Measurements from ENCODE around the gene CCHCR1. TPM values are rescaled to one million over a fixed set of nuclear protein-coding genes. Genes with fewer than 3 reads are reported as not detected.
A peak's percentile ranks its signal among the peaks of the same experiment; 100 is the strongest.
"Not testable (repeated sequence)": the region's sequence is repeated elsewhere in the genome, so short reads cannot be mapped to it uniquely, and the experiment has no call there.

The CCHCR1 gene
- total RNA-seq, 2 donors from 2014 or later, result 47.5 to 64.2 TPM

DNA sequence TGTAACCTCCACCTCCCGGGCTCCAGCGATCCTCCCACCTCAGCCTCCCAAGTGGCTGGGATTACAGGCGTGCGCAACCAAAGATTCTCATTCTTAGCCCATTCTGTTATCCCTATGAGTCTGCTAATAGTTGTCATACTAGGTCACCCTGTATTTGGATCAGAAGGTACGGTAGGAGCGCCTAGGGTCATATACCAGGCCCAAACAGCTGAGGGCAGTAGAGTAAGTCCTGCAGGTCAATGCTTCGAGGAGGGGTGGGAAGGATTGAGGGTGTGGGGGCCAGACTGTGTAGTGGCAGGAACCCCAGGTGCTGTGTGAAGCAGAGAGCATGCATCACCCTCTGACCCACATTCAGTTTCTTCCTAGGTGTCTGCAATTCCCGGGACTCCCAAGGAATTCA is 35.6 kb upstream of the CCHCR1 start:
- no peaks in the 10 kb centered on the region for H3K27me3 Mint-ChIP-seq (ENCODE audit: low read depth)
- no peaks in the 10 kb centered on the region for H3K9me3 Mint-ChIP-seq
- H3K36me3 Mint-ChIP-seq (ENCODE audit: insufficient read depth in 2 of 2), result peaks cover 1 to 5% of the 10 kb centered on the region in 2 donors
- H3K4me3 Mint-ChIP-seq, result no peak overlapping the region
- DNase-seq (no peak), ATAC-seq (replicated peaks in 1 of 2) (no peak)
- no peak overlapping the region for H3K27ac Mint-ChIP-seq
- H3K4me1 Mint-ChIP-seq (ENCODE audit: low read depth), result peaks cover 18% of the 10 kb centered on the region

DNA sequence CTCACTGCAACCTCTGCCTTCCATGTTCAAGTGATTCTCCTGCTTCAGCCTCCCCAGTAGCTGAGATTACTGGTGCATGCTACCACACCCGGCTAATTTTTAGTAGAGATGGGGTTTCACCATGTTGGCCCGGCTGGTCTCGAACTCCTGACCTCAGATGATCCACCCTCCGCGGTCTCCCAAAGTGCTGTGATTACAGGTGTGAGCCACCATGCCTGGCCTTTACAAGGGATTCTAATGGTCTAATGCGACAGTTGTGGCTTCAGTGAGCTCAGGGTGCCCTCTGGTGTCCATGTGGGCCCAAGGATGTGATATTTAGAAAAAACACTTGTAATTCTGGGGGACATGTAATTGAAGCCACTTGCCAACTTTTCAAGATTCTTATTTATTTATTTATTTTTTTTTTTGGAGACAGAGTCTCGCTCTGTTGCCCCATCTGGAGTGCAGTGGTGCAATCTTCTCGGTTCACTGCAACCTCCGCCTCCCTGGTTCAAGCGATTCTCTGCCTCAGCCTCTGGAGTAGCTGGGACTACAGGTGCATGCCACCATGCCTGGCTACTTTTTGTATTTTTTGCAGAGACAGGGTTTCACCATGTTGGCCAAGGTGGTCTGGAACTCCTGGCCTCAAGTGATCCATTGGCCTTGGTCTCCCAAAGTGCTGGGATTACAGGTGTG is 35.0 kb upstream of the CCHCR1 start:
- ATAC-seq (replicated peaks in 1 of 2); H3K36me3 Mint-ChIP-seq (ENCODE audit: insufficient read depth in 2 of 2): not testable (repeated sequence)
- peaks cover 18% of the 10 kb centered on the region for H3K4me1 Mint-ChIP-seq (ENCODE audit: low read depth)

DNA sequence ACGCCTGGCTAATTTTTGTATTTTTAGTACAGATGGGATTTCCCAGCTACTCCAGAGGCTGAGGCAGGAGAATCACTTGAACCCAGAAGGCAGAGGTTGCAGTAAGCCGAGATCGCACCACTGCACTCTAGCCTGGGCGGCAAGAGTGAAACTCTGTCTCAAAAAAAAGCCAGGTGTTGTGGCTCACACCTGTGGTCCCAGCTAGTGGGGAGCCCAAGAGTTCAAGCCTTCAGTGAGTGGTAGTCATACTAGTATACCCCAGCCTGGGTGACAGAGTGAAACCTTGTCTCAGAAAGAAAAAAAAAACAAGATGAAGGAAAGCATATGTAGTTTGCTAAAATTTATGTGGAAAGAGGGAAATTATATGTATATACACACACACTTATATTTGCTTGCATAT is 32.9 kb upstream of the CCHCR1 start:
- Mint-ChIP-seq H3K27me3 (ENCODE audit: low read depth) (no peaks in the 10 kb centered on the region), H3K9me3 (no peaks in the 10 kb centered on the region), H3K4me1 (ENCODE audit: low read depth) (peaks cover 16% of the 10 kb centered on the region), H3K27ac (no peak overlapping the region), H3K4me3 (no peak overlapping the region), H3K36me3 (ENCODE audit: insufficient read depth in 2 of 2) (no peaks in the 10 kb centered on the region)
- ATAC-seq (replicated peaks in 1 of 2), result no peak
- DNase-seq, result no peak

More for the DNA sequence above, 35.0 kb upstream of the CCHCR1 start:
- not testable (repeated sequence) for H3K9me3 Mint-ChIP-seq; H3K4me3 Mint-ChIP-seq; H3K27ac Mint-ChIP-seq; H3K27me3 Mint-ChIP-seq (ENCODE audit: low read depth)
- DNase-seq, result peak; percentile 66 to 67

DNA sequence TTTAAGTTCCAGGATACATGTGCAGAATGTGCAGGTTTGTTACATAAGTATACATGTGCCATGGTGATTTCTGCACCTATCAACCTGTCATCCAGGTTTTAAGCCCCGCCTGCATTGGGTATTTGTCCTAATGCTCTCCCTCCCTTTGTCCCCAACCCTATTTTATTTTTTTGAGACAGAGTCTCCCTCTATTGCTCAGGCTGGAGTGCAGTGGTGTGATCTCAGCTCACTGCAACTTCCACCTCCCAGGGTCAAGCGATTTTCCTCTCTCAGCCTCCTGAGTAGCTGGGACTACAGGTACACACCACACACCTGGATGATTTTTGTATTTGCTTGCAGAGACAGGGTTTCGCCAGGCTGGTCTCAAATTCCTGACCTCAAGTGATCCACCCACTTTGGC is 31.6 kb upstream of the CCHCR1 start:
- not testable (repeated sequence) for H3K36me3 Mint-ChIP-seq (ENCODE audit: insufficient read depth in 2 of 2); H3K4me3 Mint-ChIP-seq; H3K27me3 Mint-ChIP-seq (ENCODE audit: low read depth); H3K27ac Mint-ChIP-seq; ATAC-seq (replicated peaks in 1 of 2); H3K9me3 Mint-ChIP-seq; DNase-seq
- H3K4me1 Mint-ChIP-seq (ENCODE audit: low read depth), result peaks cover 13% of the 10 kb centered on the region

DNA sequence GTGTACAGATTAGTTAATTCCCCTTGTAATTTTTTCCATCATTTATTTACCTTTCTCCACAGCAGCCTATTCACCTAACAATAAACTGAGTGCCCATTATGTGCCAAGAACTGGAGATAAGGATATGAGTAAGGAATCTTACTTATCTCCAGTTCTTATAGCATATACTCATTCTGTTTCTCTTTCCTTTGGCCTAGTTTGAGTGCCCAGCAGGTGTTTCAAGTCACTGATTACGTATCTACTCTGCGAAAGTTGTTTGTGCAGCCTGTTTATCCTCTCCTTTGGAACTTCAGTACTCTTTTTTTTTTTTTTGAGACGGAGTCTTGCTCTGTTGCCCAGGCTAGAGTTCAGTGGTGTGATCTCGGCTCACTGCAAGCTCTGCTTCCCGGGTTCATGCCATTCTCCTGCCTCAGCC is 30.2 kb upstream of the CCHCR1 start:
- Mint-ChIP-seq H3K27me3 (ENCODE audit: low read depth) (no peaks in the 10 kb centered on the region), H3K4me3 (no peak overlapping the region), H3K4me1 (ENCODE audit: low read depth) (peaks cover 12% of the 10 kb centered on the region), H3K27ac (no peak overlapping the region), H3K9me3 (no peaks in the 10 kb centered on the region), H3K36me3 (ENCODE audit: insufficient read depth in 2 of 2) (no peaks in the 10 kb centered on the region)
- DNase-seq (no peak), ATAC-seq (replicated peaks in 1 of 2) (no peak)

DNA sequence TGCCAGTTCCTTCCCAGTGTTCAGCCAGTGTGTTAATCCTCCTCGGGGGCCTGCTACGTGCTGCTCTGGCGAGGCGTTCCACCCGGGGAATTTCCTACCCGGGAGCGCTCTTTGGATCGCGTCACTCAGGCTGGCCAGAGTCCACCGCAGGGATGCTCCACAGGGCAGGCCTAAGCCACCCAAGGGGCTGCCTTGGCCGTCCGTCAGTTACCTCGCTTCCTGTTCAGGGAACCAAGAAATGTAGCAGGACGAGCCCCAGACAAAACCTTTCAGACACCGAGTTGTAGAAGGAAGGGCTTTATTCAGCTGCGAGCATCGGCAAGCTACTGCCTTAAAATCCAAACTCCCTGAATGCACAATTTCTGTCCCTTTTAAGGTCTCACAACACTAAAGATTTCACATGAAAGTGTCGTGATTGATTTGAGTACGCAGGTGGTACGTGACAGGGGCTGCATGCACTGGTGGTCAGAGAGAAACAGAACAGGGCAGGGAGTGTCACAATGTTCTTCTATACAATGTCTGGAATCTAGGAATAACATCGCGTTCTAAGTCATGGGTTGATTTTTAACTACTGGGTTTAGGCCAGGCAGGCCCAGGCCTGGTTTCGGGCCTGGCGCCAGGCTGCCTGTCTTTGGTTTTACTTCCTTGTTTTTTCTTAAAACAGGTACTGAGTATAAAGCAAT is 28.6 kb upstream of the CCHCR1 start:
- ATAC-seq (replicated peaks in 1 of 2), result no peak
- Mint-ChIP-seq H3K36me3 (ENCODE audit: insufficient read depth in 2 of 2) (no peaks in the 10 kb centered on the region), H3K9me3 (no peaks in the 10 kb centered on the region), H3K27ac (no peak overlapping the region), H3K4me1 (ENCODE audit: low read depth) (peaks cover 12% of the 10 kb centered on the region), H3K4me3 (no peak overlapping the region), H3K27me3 (ENCODE audit: low read depth) (no peaks in the 10 kb centered on the region)
- DNase-seq, result no peak

DNA sequence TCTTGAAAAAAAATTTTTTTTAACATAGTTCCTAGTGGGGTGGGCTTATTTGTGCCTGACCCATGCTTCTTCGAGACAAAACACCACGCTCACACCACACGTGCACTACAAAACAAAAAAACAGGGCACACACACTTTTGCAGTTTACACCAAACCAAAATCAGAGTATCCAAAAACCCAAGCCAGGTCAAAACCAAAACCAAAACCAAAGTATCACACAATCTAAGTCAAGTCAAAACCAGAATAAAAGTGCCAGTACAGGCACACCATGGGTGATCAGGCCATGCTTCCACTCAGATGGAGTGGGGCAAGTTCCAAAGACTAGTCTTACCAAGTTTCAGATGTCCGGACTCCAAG is 28.1 kb upstream of the CCHCR1 start:
- not testable (repeated sequence) for H3K4me3 Mint-ChIP-seq; DNase-seq; H3K27me3 Mint-ChIP-seq (ENCODE audit: low read depth); H3K9me3 Mint-ChIP-seq; H3K27ac Mint-ChIP-seq; H3K36me3 Mint-ChIP-seq (ENCODE audit: insufficient read depth in 2 of 2)
- peaks cover 16% of the 10 kb centered on the region for H3K4me1 Mint-ChIP-seq (ENCODE audit: low read depth)
- peak in 1 of 2 donors; percentile 41 for ATAC-seq (replicated peaks in 1 of 2)

DNA sequence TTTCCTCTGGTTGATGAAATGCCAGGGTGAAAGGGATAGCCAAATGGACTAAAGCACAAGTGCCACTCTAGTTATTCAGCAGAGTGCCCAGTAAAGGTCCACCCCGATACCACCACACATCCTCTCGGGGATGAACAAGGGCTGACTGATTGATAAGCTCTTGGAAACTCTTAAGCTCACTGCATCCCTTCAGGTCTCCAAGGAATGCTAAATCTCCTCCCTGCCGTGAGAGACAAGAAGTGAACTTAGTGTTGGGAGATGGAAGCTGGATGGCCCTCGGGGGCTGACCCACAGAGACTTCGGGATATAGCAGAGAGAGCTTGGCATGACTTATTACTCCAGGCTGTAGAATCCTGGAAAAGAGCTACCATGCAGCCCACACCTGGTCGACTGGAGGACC is 26.3 kb upstream of the CCHCR1 start:
- H3K27me3 Mint-ChIP-seq (ENCODE audit: low read depth); H3K4me3 Mint-ChIP-seq; DNase-seq; H3K36me3 Mint-ChIP-seq (ENCODE audit: insufficient read depth in 2 of 2); H3K27ac Mint-ChIP-seq; ATAC-seq (replicated peaks in 1 of 2); H3K9me3 Mint-ChIP-seq: not testable (repeated sequence)
- peaks cover 24% of the 10 kb centered on the region for H3K4me1 Mint-ChIP-seq (ENCODE audit: low read depth)

DNA sequence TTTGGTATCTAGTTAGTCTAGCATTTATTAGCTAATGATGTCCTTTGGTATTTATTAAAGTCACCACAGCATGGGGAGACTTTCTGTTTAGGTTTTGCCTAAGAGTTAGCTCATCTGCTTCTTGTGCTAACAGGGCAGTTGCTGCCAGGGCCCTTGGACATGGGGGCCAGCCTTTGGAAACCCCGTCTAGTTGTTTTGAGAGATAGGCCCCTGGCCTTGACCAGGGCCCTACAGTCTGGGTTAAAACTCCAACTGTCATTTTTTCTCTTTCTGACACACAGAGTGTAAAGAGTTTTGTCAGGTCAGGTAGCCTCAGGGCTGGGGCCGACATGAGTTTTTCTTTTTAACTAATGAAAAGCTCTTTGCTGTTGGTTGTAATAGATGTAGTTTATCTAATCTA is 25.7 kb upstream of the CCHCR1 start:
- not testable (repeated sequence) for ATAC-seq (replicated peaks in 1 of 2); H3K27ac Mint-ChIP-seq; DNase-seq; H3K27me3 Mint-ChIP-seq (ENCODE audit: low read depth); H3K9me3 Mint-ChIP-seq; H3K36me3 Mint-ChIP-seq (ENCODE audit: insufficient read depth in 2 of 2); H3K4me3 Mint-ChIP-seq
- peaks cover 29% of the 10 kb centered on the region for H3K4me1 Mint-ChIP-seq (ENCODE audit: low read depth)

DNA sequence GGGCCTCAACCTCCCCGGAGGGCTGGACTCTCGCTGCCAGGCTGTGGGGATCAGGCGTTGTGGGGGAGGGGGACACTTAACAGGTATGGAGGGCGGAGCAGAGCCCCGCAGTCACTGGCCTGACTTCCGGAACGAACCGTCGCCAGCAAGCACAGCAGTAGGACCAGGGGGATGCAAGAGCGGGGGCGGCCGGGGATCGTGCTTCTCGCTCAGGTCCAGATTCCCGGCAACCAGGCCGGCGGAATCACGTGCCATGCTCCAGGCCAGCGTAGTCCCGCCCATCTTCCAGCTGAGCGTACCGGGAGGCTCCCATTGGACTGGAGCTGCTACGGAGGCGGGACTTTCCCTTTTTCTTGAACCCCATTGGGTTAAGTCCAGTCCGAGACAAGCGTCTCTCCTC is 22.9 kb upstream of the CCHCR1 start:
- H3K4me1 Mint-ChIP-seq (ENCODE audit: low read depth), result peaks cover 27% of the 10 kb centered on the region
- no peaks in the 10 kb centered on the region for H3K9me3 Mint-ChIP-seq
- H3K27me3 Mint-ChIP-seq (ENCODE audit: low read depth), result no peaks in the 10 kb centered on the region
- no peaks in the 10 kb centered on the region for H3K36me3 Mint-ChIP-seq (ENCODE audit: insufficient read depth in 2 of 2)
- no peak overlapping the region for H3K27ac Mint-ChIP-seq
- ATAC-seq (replicated peaks in 1 of 2) (peak; percentile 85 to 96), DNase-seq (peak; percentile 67 to 81)
- peak overlapping the region; percentile 73 to 85 for H3K4me3 Mint-ChIP-seq

DNA sequence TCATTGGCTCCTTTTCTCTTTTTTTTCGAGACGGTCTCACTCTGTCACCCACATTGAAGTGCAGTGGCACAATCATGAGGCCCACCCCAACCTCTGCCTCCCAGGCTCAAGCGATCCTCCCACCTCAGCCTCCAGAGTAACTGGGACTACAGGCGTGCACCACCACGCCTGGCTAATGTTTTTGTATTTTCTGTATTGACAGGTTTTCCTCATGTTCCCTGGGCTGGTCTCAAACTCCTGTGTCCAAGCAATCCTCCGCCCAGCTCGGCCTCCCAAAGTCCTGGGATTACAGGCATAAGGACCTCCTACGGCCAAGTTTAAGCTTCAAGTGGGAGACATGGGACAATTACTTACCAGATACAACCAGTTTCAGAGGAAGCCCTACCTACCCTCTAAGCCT is 22.3 kb upstream of the CCHCR1 start:
- Mint-ChIP-seq H3K36me3 (ENCODE audit: insufficient read depth in 2 of 2) (no peaks in the 10 kb centered on the region), H3K27me3 (ENCODE audit: low read depth) (no peaks in the 10 kb centered on the region), H3K4me3 (peak overlapping the region; percentile 73 to 85), H3K4me1 (ENCODE audit: low read depth) (peaks cover 25% of the 10 kb centered on the region), H3K9me3 (no peaks in the 10 kb centered on the region), H3K27ac (no peak overlapping the region)
- no peak for ATAC-seq (replicated peaks in 1 of 2)
- no peak for DNase-seq

DNA sequence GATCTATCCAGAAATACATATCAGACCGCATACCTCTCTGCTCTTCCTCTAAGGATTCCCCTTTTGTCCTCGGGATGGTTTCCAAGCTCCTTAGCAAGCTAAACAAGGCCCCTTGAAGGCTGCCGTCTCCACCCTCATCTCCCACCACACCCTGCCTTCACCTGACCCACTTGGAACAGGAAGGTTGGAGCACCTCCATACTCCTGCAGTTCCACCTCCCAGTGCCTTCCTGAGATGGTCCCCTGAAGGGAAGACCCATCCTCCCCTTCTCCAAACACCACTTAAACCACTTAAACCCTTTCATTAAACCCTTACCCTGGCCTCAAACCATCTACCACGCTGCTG is 21.4 kb upstream of the CCHCR1 start:
- Mint-ChIP-seq H3K27ac (peak overlapping the region; percentile 48), H3K36me3 (ENCODE audit: insufficient read depth in 2 of 2) (no peaks in the 10 kb centered on the region), H3K9me3 (no peaks in the 10 kb centered on the region), H3K27me3 (ENCODE audit: low read depth) (no peaks in the 10 kb centered on the region), H3K4me1 (ENCODE audit: low read depth) (peaks cover 25% of the 10 kb centered on the region), H3K4me3 (peak overlapping the region; percentile 11 to 62)
- DNase-seq (no peak), ATAC-seq (replicated peaks in 1 of 2) (no peak)

DNA sequence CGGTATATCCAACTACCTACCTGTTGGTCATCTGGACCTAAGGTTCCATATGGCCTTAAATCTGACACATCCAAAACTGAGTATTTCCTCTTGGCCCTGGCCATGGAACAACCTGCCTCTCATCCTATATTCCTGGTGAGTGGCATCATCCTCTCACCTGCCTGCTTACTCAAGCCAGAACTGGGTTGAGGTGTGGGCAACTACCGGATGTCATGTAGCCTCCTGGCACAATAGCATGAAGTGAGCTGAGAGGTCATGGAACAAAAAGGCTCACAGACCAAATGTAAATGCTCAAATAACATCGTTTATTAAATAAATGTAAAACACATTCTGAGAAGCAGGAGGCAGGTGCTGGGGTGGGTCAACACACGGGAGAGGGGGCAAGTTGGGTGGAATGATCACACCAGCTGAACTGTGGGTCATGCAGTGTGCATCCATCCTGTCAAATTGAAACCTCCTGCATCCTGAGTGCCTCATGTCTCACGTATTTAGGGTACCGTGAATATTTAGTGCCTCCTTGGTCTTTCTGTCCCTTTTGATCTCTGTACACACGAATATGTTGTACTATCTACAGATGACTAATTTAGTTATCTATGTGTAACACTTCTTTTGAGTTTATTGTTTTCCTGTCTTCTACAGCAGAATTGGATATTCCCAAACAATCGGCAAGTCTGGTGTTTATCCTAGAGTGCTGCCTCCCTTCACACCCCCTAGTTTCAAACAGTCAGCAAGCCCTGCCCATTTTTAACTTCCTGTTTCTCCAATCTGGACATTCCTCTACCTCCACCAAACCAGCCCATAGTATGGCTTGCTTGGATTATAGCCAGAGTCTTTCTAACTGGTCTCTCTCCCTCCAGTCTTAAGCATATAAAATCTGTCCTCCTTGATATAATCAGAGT is 20.8 kb upstream of the CCHCR1 start:
- peak overlapping the region; percentile 11 to 62 for H3K4me3 Mint-ChIP-seq
- no peaks in the 10 kb centered on the region for H3K27me3 Mint-ChIP-seq (ENCODE audit: low read depth)
- DNase-seq (no peak), ATAC-seq (replicated peaks in 1 of 2) (peak; percentile 52 to 86)
- no peaks in the 10 kb centered on the region for H3K36me3 Mint-ChIP-seq (ENCODE audit: insufficient read depth in 2 of 2)
- no peaks in the 10 kb centered on the region for H3K9me3 Mint-ChIP-seq
- H3K27ac Mint-ChIP-seq, result peak overlapping the region; percentile 48
- peaks cover 25% of the 10 kb centered on the region for H3K4me1 Mint-ChIP-seq (ENCODE audit: low read depth)
